Heart left ventricle (tissue), 13 donors: Measurements from ENCODE around the gene LGALS7B.
"Not testable (repeated sequence)": the region's sequence is repeated elsewhere in the genome, so short reads cannot be mapped to it uniquely, and the experiment has no call there.

Experiments used
- CTCF ChIP-seq, 12 donors: fragments of 200-600 bp; sonication (generic) in 4 of 12; IDR thresholded peaks; one replicate each; pipeline versions ENCODE4 v1.5.0 to v1.8.0; 2018 to 2022; ENCODE audit warnings: antibody characterized with exemption in 12 of 12, mild to moderate bottlenecking in 5 of 12
- POLR2A ChIP-seq, 2 donors: fragments of 450-650 bp; IDR thresholded peaks; one replicate each; pipeline ENCODE4 v1.6.1; 2017; ENCODE audit warnings: antibody characterized with exemption in 2 of 2, mild to moderate bottlenecking in 2 of 2, moderate library complexity in 2 of 2
- donor health status: ischemic (EF 13 %, LVEDD 7.1; RV severe dilation, severe dysfunction).
- donor health status: DM: no; HTN: yes; CAD: no.
- donor health status: DM: no; HTN: no; CAD: no.
- donor health status: ischemic (EF 25% LVEDD 6.9; RV normal size, moderate dysfunction).
- donor health status: ischemic (EF 25% LVEDD 5.7; RV mildly dilated, moderate dysfunction).
- donor health status: ischemic (EF 35%, LVEDD 5.7; RV mildly dilated, moderate dysfunction).
- donor health status: nonischemic (EF 11% LVEDD 7.7; RV severe dilation, severe dysfunction).
- donor health status: DM: yes; HTN: yes; CAD: no.
- donor health status: PGD.
- donor health status: ischemic (EF 29% LVEDD 5.4; RV normal size, mild dysfunction).
- donor health status: nonischemic (EF 23%, LVEDD 6.1; RV moderate dilation, normal function).

- TF ChIP-seq CTCF, POLR2A (IDR thresholded peaks at IDR 0.05): not testable (repeated sequence)
Measured at GRCh38 chr19:38786061-38786460, 2.9 kb upstream of the LGALS7B start.
